ENCODE data around the gene CAB39L.

DNA sequence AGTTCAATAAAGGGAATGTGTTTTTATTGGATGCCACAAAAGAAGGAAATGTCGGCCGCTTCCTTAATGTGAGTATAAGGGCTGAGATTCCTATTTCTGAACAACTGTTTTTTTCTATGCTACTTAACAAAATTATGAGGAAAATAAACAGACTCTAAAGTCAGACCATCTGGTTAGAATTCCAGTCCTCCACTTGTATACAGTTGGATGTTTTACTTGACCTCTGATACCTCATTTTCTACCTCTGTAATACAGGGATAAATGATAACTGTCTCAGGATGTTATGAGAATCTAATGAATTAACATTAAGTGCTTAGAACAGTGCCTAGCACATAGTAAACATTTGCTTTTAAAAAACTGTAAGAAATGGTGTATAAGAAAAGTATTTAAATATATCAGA lies 44.7 kb upstream of the CAB39L start:
- no peak for TF ChIP-seq EZH2 (IDR thresholded peaks at IDR 0.05; ENCODE audit: low read depth, unreplicated experiment)
- TF ChIP-seq, protein P1, sequence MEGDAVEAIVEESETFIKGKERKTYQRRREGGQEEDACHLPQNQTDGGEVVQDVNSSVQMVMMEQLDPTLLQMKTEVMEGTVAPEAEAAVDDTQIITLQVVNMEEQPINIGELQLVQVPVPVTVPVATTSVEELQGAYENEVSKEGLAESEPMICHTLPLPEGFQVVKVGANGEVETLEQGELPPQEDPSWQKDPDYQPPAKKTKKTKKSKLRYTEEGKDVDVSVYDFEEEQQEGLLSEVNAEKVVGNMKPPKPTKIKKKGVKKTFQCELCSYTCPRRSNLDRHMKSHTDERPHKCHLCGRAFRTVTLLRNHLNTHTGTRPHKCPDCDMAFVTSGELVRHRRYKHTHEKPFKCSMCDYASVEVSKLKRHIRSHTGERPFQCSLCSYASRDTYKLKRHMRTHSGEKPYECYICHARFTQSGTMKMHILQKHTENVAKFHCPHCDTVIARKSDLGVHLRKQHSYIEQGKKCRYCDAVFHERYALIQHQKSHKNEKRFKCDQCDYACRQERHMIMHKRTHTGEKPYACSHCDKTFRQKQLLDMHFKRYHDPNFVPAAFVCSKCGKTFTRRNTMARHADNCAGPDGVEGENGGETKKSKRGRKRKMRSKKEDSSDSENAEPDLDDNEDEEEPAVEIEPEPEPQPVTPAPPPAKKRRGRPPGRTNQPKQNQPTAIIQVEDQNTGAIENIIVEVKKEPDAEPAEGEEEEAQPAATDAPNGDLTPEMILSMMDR (conservative IDR thresholded peaks at IDR 0.05; ENCODE audit: low read depth in 2 of 2): no peak
- TF ChIP-seq, protein P2, sequence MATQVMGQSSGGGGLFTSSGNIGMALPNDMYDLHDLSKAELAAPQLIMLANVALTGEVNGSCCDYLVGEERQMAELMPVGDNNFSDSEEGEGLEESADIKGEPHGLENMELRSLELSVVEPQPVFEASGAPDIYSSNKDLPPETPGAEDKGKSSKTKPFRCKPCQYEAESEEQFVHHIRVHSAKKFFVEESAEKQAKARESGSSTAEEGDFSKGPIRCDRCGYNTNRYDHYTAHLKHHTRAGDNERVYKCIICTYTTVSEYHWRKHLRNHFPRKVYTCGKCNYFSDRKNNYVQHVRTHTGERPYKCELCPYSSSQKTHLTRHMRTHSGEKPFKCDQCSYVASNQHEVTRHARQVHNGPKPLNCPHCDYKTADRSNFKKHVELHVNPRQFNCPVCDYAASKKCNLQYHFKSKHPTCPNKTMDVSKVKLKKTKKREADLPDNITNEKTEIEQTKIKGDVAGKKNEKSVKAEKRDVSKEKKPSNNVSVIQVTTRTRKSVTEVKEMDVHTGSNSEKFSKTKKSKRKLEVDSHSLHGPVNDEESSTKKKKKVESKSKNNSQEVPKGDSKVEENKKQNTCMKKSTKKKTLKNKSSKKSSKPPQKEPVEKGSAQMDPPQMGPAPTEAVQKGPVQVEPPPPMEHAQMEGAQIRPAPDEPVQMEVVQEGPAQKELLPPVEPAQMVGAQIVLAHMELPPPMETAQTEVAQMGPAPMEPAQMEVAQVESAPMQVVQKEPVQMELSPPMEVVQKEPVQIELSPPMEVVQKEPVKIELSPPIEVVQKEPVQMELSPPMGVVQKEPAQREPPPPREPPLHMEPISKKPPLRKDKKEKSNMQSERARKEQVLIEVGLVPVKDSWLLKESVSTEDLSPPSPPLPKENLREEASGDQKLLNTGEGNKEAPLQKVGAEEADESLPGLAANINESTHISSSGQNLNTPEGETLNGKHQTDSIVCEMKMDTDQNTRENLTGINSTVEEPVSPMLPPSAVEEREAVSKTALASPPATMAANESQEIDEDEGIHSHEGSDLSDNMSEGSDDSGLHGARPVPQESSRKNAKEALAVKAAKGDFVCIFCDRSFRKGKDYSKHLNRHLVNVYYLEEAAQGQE (IDR thresholded peaks at IDR 0.05; ENCODE audit: unreplicated experiment): no peak
- no peak for TF ChIP-seq POLR2AphosphoS5 (IDR thresholded peaks at IDR 0.05; ENCODE audit: low read depth)
- TF ChIP-seq EZH2phosphoT487 (IDR thresholded peaks at IDR 0.05; ENCODE audit: unreplicated experiment): no peak
- TF ChIP-seq, protein P3, sequence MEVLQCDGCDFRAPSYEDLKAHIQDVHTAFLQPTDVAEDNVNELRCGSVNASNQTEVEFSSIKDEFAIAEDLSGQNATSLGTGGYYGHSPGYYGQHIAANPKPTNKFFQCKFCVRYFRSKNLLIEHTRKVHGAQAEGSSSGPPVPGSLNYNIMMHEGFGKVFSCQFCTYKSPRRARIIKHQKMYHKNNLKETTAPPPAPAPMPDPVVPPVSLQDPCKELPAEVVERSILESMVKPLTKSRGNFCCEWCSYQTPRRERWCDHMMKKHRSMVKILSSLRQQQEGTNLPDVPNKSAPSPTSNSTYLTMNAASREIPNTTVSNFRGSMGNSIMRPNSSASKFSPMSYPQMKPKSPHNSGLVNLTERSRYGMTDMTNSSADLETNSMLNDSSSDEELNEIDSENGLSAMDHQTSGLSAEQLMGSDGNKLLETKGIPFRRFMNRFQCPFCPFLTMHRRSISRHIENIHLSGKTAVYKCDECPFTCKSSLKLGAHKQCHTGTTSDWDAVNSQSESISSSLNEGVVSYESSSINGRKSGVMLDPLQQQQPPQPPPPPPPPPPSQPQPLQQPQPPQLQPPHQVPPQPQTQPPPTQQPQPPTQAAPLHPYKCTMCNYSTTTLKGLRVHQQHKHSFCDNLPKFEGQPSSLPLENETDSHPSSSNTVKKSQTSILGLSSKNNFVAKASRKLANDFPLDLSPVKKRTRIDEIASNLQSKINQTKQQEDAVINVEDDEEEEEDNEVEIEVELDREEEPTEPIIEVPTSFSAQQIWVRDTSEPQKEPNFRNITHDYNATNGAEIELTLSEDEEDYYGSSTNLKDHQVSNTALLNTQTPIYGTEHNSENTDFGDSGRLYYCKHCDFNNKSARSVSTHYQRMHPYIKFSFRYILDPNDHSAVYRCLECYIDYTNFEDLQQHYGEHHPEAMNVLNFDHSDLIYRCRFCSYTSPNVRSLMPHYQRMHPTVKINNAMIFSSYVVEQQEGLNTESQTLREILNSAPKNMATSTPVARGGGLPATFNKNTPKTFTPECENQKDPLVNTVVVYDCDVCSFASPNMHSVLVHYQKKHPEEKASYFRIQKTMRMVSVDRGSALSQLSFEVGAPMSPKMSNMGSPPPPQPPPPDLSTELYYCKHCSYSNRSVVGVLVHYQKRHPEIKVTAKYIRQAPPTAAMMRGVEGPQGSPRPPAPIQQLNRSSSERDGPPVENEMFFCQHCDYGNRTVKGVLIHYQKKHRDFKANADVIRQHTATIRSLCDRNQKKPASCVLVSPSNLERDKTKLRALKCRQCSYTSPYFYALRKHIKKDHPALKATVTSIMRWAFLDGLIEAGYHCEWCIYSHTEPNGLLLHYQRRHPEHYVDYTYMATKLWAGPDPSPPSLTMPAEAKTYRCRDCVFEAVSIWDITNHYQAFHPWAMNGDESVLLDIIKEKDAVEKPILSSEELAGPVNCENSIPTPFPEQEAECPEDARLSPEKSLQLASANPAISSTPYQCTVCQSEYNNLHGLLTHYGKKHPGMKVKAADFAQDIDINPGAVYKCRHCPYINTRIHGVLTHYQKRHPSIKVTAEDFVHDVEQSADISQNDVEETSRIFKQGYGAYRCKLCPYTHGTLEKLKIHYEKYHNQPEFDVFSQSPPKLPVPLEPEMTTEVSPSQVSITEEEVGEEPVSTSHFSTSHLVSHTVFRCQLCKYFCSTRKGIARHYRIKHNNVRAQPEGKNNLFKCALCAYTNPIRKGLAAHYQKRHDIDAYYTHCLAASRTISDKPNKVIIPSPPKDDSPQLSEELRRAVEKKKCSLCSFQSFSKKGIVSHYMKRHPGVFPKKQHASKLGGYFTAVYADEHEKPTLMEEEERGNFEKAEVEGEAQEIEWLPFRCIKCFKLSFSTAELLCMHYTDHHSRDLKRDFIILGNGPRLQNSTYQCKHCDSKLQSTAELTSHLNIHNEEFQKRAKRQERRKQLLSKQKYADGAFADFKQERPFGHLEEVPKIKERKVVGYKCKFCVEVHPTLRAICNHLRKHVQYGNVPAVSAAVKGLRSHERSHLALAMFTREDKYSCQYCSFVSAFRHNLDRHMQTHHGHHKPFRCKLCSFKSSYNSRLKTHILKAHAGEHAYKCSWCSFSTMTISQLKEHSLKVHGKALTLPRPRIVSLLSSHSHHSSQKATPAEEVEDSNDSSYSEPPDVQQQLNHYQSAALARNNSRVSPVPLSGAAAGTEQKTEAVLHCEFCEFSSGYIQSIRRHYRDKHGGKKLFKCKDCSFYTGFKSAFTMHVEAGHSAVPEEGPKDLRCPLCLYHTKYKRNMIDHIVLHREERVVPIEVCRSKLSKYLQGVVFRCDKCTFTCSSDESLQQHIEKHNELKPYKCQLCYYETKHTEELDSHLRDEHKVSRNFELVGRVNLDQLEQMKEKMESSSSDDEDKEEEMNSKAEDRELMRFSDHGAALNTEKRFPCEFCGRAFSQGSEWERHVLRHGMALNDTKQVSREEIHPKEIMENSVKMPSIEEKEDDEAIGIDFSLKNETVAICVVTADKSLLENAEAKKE (CRISPR knock-in tag; IDR thresholded peaks at IDR 0.05): no peak
- no peak for TF ChIP-seq JUNB (IDR thresholded peaks at IDR 0.05; ENCODE audit: unreplicated experiment)
- no peak for TF ChIP-seq CREB1 (CRISPR knock-in tag; IDR thresholded peaks at IDR 0.05; ENCODE audit: low read depth)
- TF ChIP-seq ZNF114 (CRISPR knock-in tag; IDR thresholded peaks at IDR 0.05): no peak
- TF ChIP-seq STAT1 (IDR thresholded peaks at IDR 0.05; ENCODE audit: unreplicated experiment): no peak

Measured in GM23338 (cell line).